NCI-H187 treated with DMSO at 0.1 percent for 48 hours (cell line): Measurements from ENCODE around the gene MEGF6.

ENCODE experiments used
- DNase-seq: peaks from one replicate; lab custom pipeline; 2025; lab: John Stamatoyannopoulos, UW

MEGF6 gene

GRCh38 chr1:3502641-3503524 is 108.4 kb downstream of the MEGF6 start:
- no peak for DNase-seq

- no peak for DNase-seq
These were observed 109.3 kb downstream of the MEGF6 start for GRCh38 chr1:3501856-3502640.

GRCh38 chr1:3501437-3501836 is 109.9 kb downstream of the MEGF6 start:
- DNase-seq, result no peak

- no peak for DNase-seq
These were observed 111.0 kb downstream of the MEGF6 start for GRCh38 chr1:3500265-3500835.

GRCh38 chr1:3499611-3500010 is 111.7 kb downstream of the MEGF6 start:
- no peak for DNase-seq

- no peak for DNase-seq
These were observed 112.3 kb downstream of the MEGF6 start for GRCh38 chr1:3498986-3499385.

GRCh38 chr1:3498246-3498930 is 112.9 kb downstream of the MEGF6 start:
- DNase-seq, result no peak

GRCh38 chr1:3497521-3497920 is 113.8 kb downstream of the MEGF6 start:
- DNase-seq, result no peak

- no peak for DNase-seq
These were observed 114.4 kb downstream of the MEGF6 start for GRCh38 chr1:3496916-3497315.

- no peak for DNase-seq
These were observed 115.2 kb downstream of the MEGF6 start for GRCh38 chr1:3495776-3496745.

GRCh38 chr1:3494321-3495308 is 116.7 kb downstream of the MEGF6 start:
- DNase-seq, result no peak

GRCh38 chr1:3492545-3493246 is 118.6 kb downstream of the MEGF6 start:
- no peak for DNase-seq

GRCh38 chr1:3491291-3492246 is 119.7 kb downstream of the MEGF6 start:
- no peak for DNase-seq

- DNase-seq, result no peak
These were observed 121.1 kb downstream of the MEGF6 start for GRCh38 chr1:3490046-3490745.

GRCh38 chr1:3488432-3488831 is 122.9 kb downstream of the MEGF6 start:
- no peak for DNase-seq

- no peak for DNase-seq
These were observed 126.3 kb downstream of the MEGF6 start for GRCh38 chr1:3485016-3485415.

- no peak for DNase-seq
These were observed 127.4 kb downstream of the MEGF6 start for GRCh38 chr1:3483801-3484444.
